ENCODE data around the gene MPDU1. TPM values are rescaled to one million over a fixed set of nuclear protein-coding genes. Genes with fewer than 3 reads are reported as not detected.

Gene MPDU1
- total and polyA plus RNA-seq, 2 of the 4 experiments (the other 2 are of a cell fraction) = 135 to 149 TPM

DNA sequence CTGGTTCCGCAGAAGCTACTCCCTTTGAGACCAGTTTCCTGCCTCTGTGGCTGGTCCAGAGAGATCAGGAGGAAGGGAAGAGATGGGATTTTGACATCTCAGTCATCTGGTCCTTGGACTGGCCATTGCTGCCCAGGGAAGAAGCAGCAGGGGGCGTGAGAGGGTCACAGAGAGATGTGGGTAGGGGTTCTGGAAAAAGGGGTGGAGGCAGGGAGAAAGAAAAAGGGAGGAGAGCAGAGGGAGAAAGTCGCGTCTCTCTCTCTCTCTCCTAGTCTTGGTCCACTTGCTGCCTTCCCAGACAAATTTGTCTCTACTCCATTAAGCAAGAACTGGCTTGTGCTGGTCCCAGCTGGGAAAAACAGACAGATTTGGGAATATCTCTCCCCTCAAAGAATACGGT, 50.7 kb downstream of the MPDU1 start:
- Histone ChIP-seq H3K9me3 (ENCODE audit: control insufficient read depth, insufficient read depth, low read length) (no peaks in the 10 kb centered on the region), H3K56ac (ENCODE audit: extremely low read depth, insufficient read depth, low read length) (no peak overlapping the region), H3K4me1 (ENCODE audit: control insufficient read depth, insufficient read depth, low read length) (no peaks in the 10 kb centered on the region), H2AK5ac (ENCODE audit: low read depth, low read length) (no peak overlapping the region), H3K36me3 (ENCODE audit: control insufficient read depth, insufficient read depth, low read length) (no peaks in the 10 kb centered on the region), H4K8ac (ENCODE audit: low read depth in 2 of 2, low read length in 2 of 2) (no peak overlapping the region), H2AFZ (replicated peaks; ENCODE audit: low read length, poor library complexity) (peak overlapping the region; percentile 81), H3K27ac (ENCODE audit: insufficient read depth, low read length) (no peak overlapping the region), H3K4me3 (ENCODE audit: insufficient read depth, low read depth, low read length) (no peak overlapping the region), H3K27me3 (ENCODE audit: control insufficient read depth, insufficient read depth, low read length) (peaks cover 6% of the 10 kb centered on the region; the same call in 1 of the 2 replicates), H2BK5ac (ENCODE audit: low read depth, low read length, poor library complexity, severe bottlenecking) (no peak overlapping the region), H4K5ac (ENCODE audit: low read depth, low read length) (no peak overlapping the region), H2AK9ac (replicated peaks; ENCODE audit: low read depth, low read length, poor library complexity) (peak overlapping the region; percentile 37), H3K23ac (ENCODE audit: low read depth, low read length) (no peak overlapping the region), H3K79me1 (ENCODE audit: low read depth in 1 of 2, low read length in 2 of 2) (no peaks in the 10 kb centered on the region), H4K20me1 (ENCODE audit: insufficient read depth, low read length) (no peaks in the 10 kb centered on the region), H3K9me1 (ENCODE audit: insufficient read depth, low read length) (no peaks in the 10 kb centered on the region), H3K4ac (ENCODE audit: low read depth, low read length) (no peak overlapping the region), H3K14ac (replicated peaks; ENCODE audit: low read depth, low read length) (no peak overlapping the region), H3K18ac (ENCODE audit: low read depth, low read length) (no peak overlapping the region), H2BK120ac (ENCODE audit: low read depth, low read length) (no peak overlapping the region), H3K4me2 (ENCODE audit: low read depth, low read length) (no peak overlapping the region), H2BK15ac (ENCODE audit: low read depth, low read length) (no peak overlapping the region), H4K91ac (ENCODE audit: insufficient read depth, low read depth, low read length) (no peak overlapping the region), H2BK20ac (ENCODE audit: low read depth, low read length) (no peak overlapping the region), H3K9ac (ENCODE audit: low read depth, low read length) (0 out of 2 replicates have a peak overlapping the region, but pooled peaks have one; percentile 18)
- in situ Hi-C loops (cut with MboI; ENCODE audit: low sequenced_read_pairs) (no loop called here), dilution Hi-C loops (cut with HindIII; ENCODE audit: low sequenced_read_pairs, unreplicated experiment) (no loop called here), intact Hi-C loops (cut with micrococcal nuclease) (loop anchor here (1.0 kb wide), 2 partner anchors 54 to 83 kb away; partner anchors contain the start of genes DNAH2 and WRAP53)
- no TSS peak for BruUV-seq (replicated peaks)
- DNase-seq (peak; percentile 41), ATAC-seq (ENCODE audit: low read depth) (peak; percentile 87)
- POLR2A ChIA-PET (ENCODE audit: unreplicated experiment) = interaction anchor here (0.5 to 0.7 kb wide), 2 partner anchors 16 to 30 kb away, joined by 4 to 11 read pairs; partner anchors contain the start of gene ATP1B2
- TF ChIP-seq RCOR1 (IDR thresholded peaks at IDR 0.05; ENCODE audit: insufficient replicate concordance, low read length) (no peak), MAZ (IDR thresholded peaks at IDR 0.05; ENCODE audit: borderline replicate concordance, low read depth, low read length) (no peak; the same call in 1 of the 2 replicates), CEBPB (IDR thresholded peaks at IDR 0.05; ENCODE audit: low read depth, low read length) (no peak), SMC3 (IDR thresholded peaks at IDR 0.05; ENCODE audit: low read depth, low read length) (peak; percentile 67), POLR2A (IDR thresholded peaks at IDR 0.05; ENCODE audit: low read depth, low read length) (no peak), FOS (IDR thresholded peaks at IDR 0.05; ENCODE audit: low read depth, low read length) (no peak), NFE2L2 (IDR thresholded peaks at IDR 0.05; ENCODE audit: low read depth, low read length) (no peak), CHD1 (IDR thresholded peaks at IDR 0.05; ENCODE audit: low read depth, low read length) (no peak), BHLHE40 (IDR thresholded peaks at IDR 0.05; ENCODE audit: low read depth, low read length) (no peak), RFX5 (IDR thresholded peaks at IDR 0.05; ENCODE audit: low read depth, low read length) (no peak), RAD21 (IDR thresholded peaks at IDR 0.05; ENCODE audit: low read length) (peak; percentile 70), MXI1 (IDR thresholded peaks at IDR 0.05; ENCODE audit: borderline replicate concordance, low read depth, low read length) (no peak), MAFK (IDR thresholded peaks at IDR 0.05; ENCODE audit: low read depth, low read length) (no peak)
- TF ChIP-seq, protein P1, sequence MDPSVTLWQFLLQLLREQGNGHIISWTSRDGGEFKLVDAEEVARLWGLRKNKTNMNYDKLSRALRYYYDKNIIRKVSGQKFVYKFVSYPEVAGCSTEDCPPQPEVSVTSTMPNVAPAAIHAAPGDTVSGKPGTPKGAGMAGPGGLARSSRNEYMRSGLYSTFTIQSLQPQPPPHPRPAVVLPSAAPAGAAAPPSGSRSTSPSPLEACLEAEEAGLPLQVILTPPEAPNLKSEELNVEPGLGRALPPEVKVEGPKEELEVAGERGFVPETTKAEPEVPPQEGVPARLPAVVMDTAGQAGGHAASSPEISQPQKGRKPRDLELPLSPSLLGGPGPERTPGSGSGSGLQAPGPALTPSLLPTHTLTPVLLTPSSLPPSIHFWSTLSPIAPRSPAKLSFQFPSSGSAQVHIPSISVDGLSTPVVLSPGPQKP (IDR thresholded peaks at IDR 0.05; ENCODE audit: borderline replicate concordance, low read depth, low read length) = no peak
- TF ChIP-seq, protein P2, sequence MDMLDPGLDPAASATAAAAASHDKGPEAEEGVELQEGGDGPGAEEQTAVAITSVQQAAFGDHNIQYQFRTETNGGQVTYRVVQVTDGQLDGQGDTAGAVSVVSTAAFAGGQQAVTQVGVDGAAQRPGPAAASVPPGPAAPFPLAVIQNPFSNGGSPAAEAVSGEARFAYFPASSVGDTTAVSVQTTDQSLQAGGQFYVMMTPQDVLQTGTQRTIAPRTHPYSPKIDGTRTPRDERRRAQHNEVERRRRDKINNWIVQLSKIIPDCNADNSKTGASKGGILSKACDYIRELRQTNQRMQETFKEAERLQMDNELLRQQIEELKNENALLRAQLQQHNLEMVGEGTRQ (IDR thresholded peaks at IDR 0.05; ENCODE audit: low read depth, low read length) = no peak
- TF ChIP-seq, protein P3, sequence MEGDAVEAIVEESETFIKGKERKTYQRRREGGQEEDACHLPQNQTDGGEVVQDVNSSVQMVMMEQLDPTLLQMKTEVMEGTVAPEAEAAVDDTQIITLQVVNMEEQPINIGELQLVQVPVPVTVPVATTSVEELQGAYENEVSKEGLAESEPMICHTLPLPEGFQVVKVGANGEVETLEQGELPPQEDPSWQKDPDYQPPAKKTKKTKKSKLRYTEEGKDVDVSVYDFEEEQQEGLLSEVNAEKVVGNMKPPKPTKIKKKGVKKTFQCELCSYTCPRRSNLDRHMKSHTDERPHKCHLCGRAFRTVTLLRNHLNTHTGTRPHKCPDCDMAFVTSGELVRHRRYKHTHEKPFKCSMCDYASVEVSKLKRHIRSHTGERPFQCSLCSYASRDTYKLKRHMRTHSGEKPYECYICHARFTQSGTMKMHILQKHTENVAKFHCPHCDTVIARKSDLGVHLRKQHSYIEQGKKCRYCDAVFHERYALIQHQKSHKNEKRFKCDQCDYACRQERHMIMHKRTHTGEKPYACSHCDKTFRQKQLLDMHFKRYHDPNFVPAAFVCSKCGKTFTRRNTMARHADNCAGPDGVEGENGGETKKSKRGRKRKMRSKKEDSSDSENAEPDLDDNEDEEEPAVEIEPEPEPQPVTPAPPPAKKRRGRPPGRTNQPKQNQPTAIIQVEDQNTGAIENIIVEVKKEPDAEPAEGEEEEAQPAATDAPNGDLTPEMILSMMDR (conservative IDR thresholded peaks at IDR 0.05; ENCODE audit: low read depth, low read length) = peak; percentile 67
- 41% methylated on average over 2 of the region's 5 CpGs; no CpG with 5 or more reads in 1 of the 2 experiments for WGBS, 2 experiments (ENCODE audit: extremely low coverage in 2 of 2, insufficient read length in 1 of 2)
- CTCF ChIA-PET = interaction anchor here (1.1 to 5.3 kb wide), 3 partner anchors 39 to 60 kb away, joined by 3 to 27 read pairs (median 4); partner anchors contain the start of genes TP53 and WRAP53

Measured in IMR-90 (cell line).